Activated CD4-positive, CD25-positive, alpha-beta regulatory T cell treated with anti-CD3 and anti-CD28 coated beads, Interleukin-2, amount 50 U/mL, for 16 hours (primary cell): ENCODE measurements around the gene C6orf141.

Experiments used
- DNase-seq: peaks from one replicate; pipeline ENCODE4 v3.0.0-alpha.2; 2020; ENCODE audit warnings: low read depth, low spot score

C6orf141 gene

DNA sequence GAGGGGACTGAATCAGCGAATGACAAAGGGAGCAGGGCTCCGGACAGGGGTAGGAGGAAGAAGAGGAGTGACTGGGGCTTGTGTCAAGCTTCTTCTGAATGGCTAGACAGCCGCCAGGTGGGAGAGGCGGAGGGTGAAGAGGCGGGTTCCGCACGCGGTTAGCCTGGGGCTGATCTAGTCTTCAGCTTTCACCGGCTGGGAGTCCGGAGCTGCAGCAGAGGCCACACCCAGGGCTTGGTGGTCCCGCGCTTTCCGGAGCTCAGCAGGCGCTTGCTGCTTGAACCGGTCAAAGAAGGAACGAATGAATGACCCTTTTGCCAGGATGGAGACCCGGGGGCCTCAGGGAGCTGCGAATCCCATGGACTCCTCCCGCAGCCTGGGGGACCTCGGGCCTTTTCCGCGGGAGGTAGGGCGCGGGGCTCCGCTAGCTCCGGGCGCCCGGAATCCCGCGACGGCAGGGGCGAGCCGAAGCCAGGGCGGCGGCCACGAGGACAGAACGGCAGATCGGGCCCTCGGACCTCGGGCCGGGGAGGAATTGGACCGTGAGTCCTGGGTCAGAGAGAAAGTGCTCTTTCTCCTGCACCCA is at the start of gene C6orf141:
C6orf141 (plus strand) TSS at position 177 of the 586 bp plus-strand sequence; CDS start at position 302, 125 bp downstream.
- no peak for DNase-seq

DNA sequence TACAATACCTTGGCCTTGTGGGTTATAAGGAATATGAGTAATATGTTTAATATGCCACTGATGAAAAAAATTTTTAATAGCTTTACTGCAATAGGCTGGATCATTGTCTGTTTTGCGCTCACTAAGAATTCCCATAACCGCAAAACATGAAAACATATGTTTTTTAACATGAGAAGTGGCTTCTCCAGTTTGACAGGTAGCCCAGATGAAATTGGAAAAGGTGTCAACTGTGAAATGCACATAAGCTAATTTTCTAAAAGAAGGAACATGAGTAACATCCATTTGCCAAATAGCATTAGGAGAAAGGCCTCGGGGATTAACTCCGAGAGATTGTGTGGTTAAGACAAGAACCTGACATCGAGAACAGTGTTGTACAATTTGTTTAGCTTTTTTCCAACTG is 45.8 kb upstream of the C6orf141 start:
- DNase-seq, result no peak

DNA sequence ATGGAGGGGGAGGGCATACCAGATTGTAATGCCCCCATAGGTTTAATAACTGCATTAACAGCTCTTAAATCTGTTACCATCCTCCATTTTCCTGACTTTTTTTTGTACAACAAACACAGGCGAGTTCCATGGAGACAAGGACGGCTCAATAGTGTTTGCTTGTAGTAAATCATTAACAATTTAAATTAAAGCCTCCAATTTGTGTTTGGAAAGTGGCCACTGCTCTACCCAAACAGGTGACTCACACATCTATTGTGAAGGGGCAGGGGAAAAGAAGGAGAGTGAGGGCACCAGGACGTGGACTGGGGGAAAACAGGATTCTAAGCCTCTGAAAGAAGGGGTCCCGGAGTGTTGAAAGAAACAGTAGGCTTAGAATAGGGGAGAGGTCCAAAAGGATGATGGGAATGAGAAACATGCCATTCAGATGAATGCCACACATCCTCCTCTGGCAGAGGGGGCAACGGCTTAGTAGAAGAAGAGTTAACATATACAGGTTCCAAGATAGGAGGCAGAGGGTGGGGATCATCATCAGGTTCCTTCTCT is 43.8 kb upstream of the C6orf141 start:
- DNase-seq, result no peak

DNA sequence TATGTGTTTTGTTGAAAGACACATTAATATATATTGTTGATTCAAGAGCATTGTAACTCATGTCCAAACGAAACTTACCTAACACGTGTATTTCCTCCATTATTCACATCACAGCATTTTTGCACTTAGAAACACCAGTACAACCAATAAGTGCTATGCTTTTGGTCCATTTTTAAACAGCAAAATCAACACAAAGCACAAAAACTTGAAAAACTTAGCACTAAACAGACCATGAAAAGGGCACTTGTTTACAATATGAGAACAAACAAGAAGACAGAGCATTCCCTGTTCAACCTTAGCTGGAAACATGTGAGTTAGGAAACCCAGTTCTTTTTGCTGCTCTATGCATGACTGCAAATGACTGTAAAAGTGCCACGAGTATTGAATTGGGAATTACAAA is 41.1 kb upstream of the C6orf141 start:
- no peak for DNase-seq

DNA sequence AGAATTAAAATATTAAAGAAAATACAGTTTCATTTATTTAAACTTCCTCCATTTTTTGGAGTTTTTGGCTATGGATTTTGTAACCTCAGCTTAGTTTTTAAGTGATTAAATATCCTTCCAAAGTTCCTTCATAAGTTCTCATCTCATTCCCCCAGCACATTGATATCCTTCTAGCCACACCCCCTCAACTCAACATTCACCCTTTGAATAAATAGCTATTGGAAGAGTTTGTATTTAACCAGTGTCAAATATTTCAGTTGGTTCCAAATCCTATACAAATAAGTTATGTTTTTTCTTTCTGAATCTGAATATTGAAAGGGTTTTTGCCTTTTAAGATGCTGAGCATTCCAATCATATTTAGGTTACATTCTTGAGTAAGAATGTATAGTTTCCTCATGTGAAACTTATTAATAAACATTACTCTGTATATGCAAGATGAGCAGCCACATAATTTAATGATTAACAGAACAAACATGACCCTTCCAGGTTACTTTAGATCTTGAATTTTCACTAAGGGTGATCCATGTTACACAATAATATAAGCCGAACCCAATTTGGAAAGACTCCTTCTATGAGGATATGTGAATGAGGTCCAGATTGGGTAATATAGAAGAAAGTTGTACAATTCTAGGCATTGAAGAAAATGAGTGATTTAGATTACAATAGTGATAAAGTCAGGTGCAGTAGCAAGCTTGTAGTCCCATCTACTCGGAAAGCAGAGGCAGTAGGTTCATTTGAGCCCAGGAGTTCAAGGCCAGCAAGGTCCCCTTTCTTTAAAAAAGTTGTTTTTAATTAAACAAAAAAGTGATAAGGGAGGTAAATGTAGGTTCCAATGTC is 37.1 kb upstream of the C6orf141 start:
- DNase-seq, result no peak

DNA sequence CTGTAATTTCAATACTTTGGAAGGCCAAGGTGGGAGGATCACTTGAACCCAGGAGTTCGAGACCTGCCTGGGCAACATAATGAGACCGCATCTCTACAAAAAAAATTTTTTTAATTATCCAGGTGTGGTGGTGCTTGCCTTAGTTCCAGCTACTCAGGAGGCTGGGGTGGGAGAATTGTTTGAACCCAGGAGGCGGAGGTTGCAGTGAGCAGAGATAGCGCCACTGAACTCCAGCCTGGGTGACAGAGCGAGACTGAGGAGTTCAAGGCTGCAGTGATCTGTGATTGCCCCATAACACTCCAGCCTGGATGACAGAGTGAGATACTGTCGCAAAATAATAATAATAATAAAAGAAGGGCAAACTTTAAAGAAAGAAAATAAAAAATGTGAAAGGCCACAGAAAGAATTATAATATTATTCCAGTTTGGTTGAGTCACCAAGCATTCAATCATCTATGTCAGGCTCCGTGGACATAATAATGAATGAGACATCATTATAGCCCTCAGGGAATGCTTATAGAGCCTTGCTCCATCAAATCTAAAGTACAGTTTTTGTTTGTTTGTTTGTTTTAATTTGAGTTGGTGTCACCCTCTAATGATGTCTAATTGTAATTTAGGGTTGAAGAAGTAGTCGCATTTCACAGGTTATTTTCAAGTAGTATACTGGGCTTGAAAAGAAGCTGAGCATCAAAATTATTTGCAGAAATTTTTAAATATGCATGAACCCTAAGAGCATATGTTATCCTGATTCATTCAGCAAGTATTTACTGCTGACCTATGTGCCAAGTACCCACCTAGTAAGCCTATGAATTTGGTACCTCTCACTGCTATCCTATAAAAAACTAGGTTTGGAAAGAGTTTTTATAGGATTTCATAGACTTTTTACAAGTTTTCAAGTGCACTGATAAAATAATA is 35.6 kb upstream of the C6orf141 start:
- DNase-seq, result no peak

DNA sequence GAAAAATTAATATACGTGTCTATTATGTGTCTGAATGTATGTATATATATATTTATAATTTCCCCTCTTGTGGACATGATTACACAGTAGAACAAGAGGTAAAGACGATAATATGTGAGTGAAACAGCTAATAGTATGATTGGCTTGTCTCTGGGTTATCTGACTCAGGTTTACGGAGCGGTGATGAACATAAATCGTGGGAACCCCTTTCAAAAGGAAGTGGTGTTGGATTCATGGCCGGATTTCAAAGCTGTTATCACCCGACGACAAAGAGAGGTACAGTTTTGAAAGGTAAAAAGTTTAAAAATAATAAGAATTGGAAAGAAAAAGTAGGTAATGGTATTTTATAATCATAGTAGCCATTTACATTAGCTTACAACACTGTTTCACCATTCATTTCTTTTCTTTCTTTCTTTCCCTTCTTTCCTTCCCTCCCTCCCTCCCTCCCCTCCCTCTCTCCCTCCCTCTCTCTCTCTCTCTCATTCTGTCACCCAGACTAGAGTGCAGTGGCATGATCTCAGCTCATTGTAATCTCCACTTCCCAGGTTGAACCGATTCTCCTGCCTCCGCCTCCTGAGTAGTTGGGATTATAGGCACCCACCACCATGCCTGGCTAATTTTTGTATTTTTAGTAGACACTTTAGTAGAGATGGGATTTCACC is 34.9 kb upstream of the C6orf141 start:
- DNase-seq, result no peak

DNA sequence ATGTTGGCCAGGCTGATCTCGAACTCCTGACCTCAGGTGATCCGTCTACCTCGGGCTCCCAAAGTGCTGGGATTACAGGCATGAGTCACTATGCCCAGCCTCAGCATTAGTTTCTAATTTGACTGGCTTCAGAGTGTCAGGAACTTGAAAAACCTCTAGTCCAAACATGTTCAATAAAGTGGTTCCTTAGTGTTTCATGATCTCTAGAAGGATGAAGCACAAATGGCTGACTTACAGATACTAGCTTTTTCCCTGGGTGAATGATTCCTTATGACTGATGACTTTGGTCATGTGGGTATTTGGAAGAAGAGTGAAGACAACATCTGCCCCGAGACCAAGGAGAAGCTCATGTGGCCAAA is 34.3 kb upstream of the C6orf141 start:
- no peak for DNase-seq

DNA sequence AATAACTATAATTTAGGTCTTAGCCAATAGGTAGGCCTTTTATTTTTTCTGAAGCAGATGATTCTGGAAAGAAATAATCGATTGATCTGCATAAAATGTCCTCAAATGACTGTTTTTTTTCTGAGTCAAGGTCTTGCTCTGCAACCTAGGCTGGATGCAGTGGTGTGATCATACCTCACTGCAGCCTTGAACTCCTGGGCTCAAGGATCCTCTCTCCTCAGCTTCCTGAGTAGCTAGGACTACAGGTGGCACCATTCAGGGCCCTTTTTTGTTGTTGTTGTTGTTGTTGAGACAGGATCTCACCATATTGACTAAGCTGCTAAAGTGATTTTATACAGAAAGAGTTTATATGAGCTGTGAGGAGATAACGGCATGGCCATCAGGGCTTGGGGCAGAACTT is 32.5 kb upstream of the C6orf141 start:
- no peak for DNase-seq

DNA sequence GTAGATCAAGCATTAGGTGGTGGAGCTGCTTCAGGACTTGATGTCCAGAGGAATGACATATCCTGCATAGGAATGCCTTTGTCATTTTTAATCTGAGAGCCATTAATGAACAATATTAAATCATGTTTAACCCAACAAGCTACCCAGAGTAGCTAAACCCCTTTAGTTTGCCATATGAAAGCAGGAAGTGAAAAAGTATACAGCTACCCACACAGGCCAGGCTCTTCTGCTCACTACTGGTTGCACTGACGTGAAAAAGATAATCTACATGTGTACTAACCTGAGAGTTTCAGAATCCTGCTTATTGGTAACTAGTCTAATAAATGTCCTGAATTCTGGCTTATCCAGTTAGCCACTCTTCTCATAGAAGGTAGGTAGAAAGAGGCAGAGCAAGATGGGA is 30.8 kb upstream of the C6orf141 start:
- DNase-seq, result no peak

DNA sequence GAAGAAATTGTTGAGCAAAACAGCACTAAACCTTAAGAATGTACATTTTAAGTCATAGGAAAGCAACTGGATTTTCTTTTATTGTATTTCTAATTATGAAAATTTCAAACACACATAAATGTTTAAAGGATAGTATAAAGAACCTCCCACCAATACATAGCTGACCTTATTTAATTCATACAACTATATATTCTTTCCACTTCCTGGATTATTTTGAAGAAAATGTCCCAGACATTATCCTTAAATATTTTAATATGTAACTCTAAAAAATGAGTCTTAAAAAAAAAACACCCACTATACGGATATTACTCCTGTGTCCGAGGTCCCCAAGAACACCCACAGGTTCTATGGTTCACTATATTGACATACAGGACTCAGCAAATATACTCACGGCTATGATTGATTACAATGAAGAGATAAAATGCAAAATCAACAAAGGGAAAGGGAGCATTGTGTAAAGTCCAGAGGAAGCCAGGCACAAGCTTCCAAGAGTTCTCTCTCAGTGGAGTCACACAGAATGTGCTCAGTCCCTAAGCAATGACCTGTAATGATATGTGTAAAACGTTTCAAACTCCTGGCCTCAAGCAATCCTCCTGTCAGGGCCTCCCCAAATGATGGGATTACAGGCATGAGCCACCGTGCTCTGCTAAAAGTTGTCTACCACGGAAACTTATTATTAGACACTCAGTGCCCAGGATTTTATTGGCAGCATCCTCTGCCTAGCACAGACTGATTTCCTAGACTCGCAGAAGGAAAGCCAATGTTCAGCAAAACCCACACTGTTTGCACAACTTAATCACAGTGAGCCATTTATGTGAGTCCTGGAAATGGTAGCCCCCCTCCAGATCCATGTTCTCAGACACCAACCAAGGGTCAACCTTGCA is 27.5 kb upstream of the C6orf141 start:
- no peak for DNase-seq

DNA sequence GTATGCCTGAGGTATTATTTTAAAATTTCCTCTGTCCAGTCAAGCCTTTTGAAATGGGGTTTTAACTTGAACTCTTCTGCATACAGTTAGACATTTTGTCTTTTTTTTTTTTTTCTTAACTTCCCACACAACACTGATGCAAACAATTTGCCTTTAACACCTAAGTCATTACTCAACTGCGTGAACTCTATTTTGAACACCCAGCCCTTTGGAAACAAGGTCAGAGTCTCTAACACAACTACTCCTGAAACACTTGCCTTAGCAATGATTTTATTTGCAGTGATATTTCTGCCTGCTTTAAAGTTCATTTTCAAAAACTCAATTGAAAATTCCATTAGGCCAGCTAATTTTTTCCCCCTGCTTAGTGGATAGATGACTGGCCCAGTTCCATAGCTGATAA is 26.6 kb upstream of the C6orf141 start:
- DNase-seq, result no peak

DNA sequence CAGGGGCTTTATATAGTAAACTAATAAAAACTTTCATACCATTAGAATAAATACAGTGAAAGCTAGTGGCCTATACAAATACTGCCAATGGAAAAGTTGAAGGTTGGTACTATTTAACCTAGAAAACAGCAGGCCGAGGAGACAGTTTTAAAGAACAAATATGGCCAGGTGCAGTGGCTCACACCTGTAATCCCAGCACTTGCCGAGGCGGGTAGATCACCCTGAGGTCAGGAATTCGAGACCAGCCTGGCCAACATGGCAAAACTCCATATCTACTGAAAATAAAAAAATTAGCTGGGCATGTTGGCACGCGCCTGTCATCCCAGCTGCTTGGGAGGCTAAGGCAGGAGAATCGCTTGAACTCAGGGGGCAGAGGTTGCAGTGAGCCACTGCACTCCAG is 25.9 kb upstream of the C6orf141 start:
- DNase-seq, result no peak

DNA sequence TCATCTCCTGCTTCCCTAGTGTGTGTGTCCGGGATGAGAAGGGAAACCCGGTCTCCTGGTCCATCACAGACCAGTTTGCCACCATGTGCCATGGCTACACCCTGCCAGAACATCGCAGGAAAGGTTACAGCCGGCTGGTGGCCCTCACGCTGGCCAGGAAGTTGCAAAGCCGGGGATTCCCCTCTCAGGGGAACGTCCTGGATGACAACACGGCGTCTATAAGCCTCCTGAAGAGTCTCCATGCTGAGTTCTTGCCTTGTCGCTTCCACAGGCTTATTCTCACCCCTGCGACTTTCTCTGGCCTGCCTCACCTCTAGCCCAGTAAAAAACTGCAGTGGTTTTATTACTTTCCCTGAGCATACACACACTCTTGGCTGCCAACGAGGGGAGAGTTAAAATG is 23.9 kb upstream of the C6orf141 start:
- no peak for DNase-seq

DNA sequence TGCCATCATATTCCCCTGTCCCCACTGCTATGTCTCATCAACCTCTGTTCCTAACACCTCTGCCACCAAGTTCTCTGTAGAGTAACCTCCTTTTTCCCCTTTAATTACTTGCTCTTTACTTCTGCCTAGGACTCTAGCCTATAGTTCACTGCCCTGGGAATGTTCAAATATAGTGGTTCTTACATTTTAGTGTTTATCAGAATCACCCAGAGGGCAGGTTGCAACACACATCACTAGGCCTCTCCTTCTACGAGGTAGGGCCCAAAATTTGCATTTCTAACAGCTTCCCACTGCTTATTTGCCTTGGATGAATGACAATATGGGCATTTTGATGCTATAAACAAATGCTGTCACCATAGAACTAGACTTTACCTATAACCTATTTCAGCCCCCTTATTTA is 23.1 kb upstream of the C6orf141 start:
- no peak for DNase-seq

DNA sequence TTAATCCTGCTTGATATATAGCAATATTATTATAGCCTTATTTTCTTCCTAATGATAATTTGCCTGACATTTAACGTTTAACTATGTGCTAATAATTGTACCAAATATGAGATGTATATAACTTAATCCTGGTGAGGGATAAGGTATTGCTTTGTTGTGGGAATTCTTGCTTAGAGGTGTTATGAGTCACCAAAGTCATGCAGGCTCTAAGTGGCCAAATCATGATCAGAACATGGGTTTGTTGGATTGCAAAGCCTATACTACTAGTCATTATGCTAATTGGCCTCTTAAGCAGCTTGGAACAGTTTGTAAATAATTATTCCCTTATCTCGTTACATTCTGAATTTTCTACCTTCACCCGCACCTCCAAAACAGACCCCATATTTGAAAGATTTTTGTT is 21.9 kb upstream of the C6orf141 start:
- DNase-seq, result no peak

DNA sequence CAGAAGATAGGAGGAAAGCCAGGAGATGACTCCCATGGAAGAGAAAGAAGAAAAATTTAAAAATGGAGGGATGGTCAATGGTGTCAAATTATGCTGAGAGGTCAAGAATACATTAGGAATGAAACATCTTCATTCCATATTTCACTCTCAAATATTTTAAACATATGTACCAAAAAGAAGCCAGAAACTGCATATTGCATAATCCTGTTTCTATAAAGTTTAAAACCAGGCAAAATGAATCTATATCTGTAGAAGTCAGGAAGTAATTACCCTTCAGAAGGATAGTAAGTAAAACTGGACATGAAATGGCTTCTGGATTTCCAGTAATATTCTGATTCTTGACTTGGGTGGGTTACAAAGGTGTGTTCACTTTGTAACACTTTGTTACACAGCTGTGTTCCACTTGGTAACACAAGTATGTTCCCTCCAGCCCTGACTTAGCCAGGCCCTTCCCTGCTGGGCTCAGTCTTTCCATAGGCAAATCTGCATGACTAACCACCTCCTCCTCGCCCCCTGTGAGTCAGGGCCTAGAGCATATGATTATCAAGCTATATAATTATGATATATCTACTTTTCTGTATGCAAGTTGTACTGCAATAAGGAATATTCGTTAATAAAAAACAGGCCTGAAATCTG is 20.2 kb upstream of the C6orf141 start:
- DNase-seq, result no peak

DNA sequence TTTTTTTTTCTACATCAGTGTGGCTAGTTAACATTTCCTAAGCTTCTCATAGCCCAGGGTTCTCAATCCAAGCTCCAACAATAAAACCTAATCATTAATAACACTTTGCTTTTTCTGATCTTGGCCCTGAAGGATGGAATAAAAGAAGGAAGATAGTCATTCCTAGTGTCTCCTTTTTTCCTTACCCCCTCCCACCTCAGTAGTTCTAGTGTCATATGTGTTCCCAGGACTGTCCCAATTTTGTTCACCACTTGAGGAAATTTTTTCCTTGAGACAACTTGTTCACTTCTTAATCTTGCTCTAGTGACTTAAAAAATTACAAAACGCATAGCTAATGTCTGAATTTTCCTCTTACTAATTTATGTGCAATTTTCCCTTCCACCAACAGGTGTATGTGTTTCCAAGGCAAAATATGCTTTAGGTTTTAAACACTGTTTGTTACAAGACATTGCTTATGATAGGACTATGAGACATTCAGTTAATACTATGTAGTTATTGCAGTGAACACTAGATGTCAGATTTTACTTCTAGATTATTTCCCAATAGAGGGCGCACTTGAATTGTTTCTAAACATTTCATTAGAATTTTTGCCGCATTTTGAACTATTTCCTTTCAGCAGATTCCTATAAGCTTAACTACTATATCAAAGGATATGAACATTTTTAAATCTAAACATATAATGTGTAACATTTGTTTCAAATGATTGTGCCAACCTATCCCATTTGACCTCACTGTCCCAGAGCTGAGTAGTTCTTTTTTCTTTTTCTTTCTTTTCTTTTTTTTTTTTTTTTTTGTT is 18.5 kb upstream of the C6orf141 start:
- DNase-seq, result no peak

DNA sequence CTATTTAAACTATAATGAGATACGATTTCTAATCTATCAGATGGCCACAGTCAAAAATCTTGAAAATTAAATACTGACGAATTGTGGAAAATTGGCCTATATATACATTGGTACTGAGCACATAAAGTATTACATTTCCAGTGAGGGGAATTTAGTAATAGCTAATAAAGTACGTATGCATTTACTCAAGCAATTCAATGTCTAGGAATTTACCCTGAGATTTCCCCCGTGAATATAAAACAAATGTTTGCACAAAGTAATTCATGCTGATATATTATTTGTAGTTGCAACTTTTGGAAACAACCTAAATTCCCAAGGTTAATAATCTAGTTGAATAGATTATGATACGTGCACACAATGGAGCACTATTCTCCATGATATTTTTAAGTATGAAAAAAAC is 14.7 kb upstream of the C6orf141 start:
- DNase-seq, result no peak
